IPS-NIHi7 (cell line): ENCODE data around the gene DLG2.

ENCODE experiments used
- DNase-seq: peaks from one replicate; pipeline ENCODE4 v3.0.0; 2012; ENCODE audit warnings: mixed read lengths; ENCODE audit errors: extremely low spot score

DLG2 gene

GRCh38 chr11:83537131-83537610, 2090.0 kb downstream of the DLG2 start:
- DNase-seq, result no peak

- DNase-seq, result no peak
Observed at GRCh38 chr11:83533166-83533565, 2094.0 kb downstream of the DLG2 start.

- no peak for DNase-seq
Observed at GRCh38 chr11:83528877-83529276, 2098.3 kb downstream of the DLG2 start.

- DNase-seq, result no peak
Observed at GRCh38 chr11:83528225-83528624, 2098.9 kb downstream of the DLG2 start.

GRCh38 chr11:83523676-83524075, 2103.5 kb downstream of the DLG2 start:
- DNase-seq, result no peak

GRCh38 chr11:83522911-83523310, 2104.2 kb downstream of the DLG2 start:
- no peak for DNase-seq

- peak; percentile 79 for DNase-seq
Observed at GRCh38 chr11:83521647-83522596, 2105.2 kb downstream of the DLG2 start.

- DNase-seq, result no peak
Observed at GRCh38 chr11:83520849-83521248, 2106.3 kb downstream of the DLG2 start.

GRCh38 chr11:83511646-83512045, 2115.5 kb downstream of the DLG2 start:
- DNase-seq, result no peak

GRCh38 chr11:83510530-83511460, 2116.3 kb downstream of the DLG2 start:
- DNase-seq, result no peak

- no peak for DNase-seq
Observed at GRCh38 chr11:83508804-83509203, 2118.3 kb downstream of the DLG2 start.

GRCh38 chr11:83502041-83502440, 2125.1 kb downstream of the DLG2 start:
- DNase-seq, result no peak

- DNase-seq, result no peak
Observed at GRCh38 chr11:83493917-83494316, 2133.2 kb downstream of the DLG2 start.

GRCh38 chr11:83493034-83493433, 2134.1 kb downstream of the DLG2 start:
- no peak for DNase-seq

GRCh38 chr11:83483808-83484207, 2143.3 kb downstream of the DLG2 start:
- no peak for DNase-seq

GRCh38 chr11:83480811-83481210, 2146.3 kb downstream of the DLG2 start:
- DNase-seq, result no peak

GRCh38 chr11:83480251-83480650, 2146.9 kb downstream of the DLG2 start:
- no peak for DNase-seq

GRCh38 chr11:83477772-83478171, 2149.4 kb downstream of the DLG2 start:
- no peak for DNase-seq

- no peak for DNase-seq
Observed at GRCh38 chr11:83475760-83476159, 2151.4 kb downstream of the DLG2 start.

- DNase-seq, result no peak
Observed at GRCh38 chr11:83473743-83474142, 2153.4 kb downstream of the DLG2 start.

GRCh38 chr11:83472806-83473205, 2154.3 kb downstream of the DLG2 start:
- DNase-seq, result no peak
